K562 (cell line): ENCODE data around the gene BCL7B. TPM values are rescaled to one million over a fixed set of nuclear protein-coding genes. Genes with fewer than 3 reads are reported as not detected.
A peak's percentile ranks its signal among the peaks of the same experiment; 100 is the strongest.

Experiments
- DMBX1 ChIP-seq: fragments of 250-450 bp; sonication (Bioruptor Pico); IDR thresholded peaks from 2 replicates; pipeline ENCODE4 v1.8.0; 2022; ENCODE audit warnings: inconsistent platforms, mild to moderate bottlenecking, moderate library complexity, borderline replicate concordance
- FOXK1 ChIP-seq: sonication (generic); formaldehyde crosslinking; IDR thresholded peaks from 2 replicates; pipeline ENCODE4 v1.8.0; 2022; ENCODE audit warnings: missing genetic modification reagents, mild to moderate bottlenecking, borderline replicate concordance
- GTF2F1 ChIP-seq: IDR thresholded peaks from 2 replicates; pipeline ENCODE4 v1.6.1; 2011; ENCODE audit warnings: low read depth, low read length, improper control_type of control experiment
- POLR2H ChIP-seq: IDR thresholded peaks from 2 replicates; pipeline ENCODE4 v1.6.1; 2016; ENCODE audit warnings: missing genetic modification characterization, low read depth, mild to moderate bottlenecking, control low read depth, missing compliant biosample characterization, moderate library complexity
- PTRF ChIP-seq: fragments of 450-650 bp; IDR thresholded peaks from 2 replicates; pipeline ENCODE4 v1.6.1; 2016; ENCODE audit warnings: mild to moderate bottlenecking, missing genetic modification characterization, missing compliant biosample characterization
- RBM17 ChIP-seq: fragments of 200-400 bp; formaldehyde crosslinking; IDR thresholded peaks from 2 replicates; pipeline ENCODE4 v1.6.1; 2017; ENCODE audit warnings: low read depth, mild to moderate bottlenecking, low read length, borderline replicate concordance
- STAT5B ChIP-seq: fragments of 250-450 bp; sonication (Bioruptor Pico); IDR thresholded peaks from 2 replicates; pipeline ENCODE4 v1.8.0; 2021; ENCODE audit warnings: mild to moderate bottlenecking, inconsistent platforms
- U2AF1 ChIP-seq: fragments of 200-400 bp; formaldehyde crosslinking; optimal IDR thresholded peaks from 2 replicates; pipeline ENCODE3; 2017; ENCODE audit warnings: mild to moderate bottlenecking, low read depth, low read length, moderate library complexity
- ZEB2 ChIP-seq: fragments of 450-650 bp; IDR thresholded peaks from 2 replicates; pipeline ENCODE4 v1.6.1; 2016
- ZNF146 ChIP-seq: IDR thresholded peaks from one replicate; pipeline ENCODE4 v1.6.1; 2018; ENCODE audit warnings: missing compliant biosample characterization; ENCODE audit not compliant: unreplicated experiment
- ZNF217 ChIP-seq: sonication (generic); formaldehyde crosslinking; IDR thresholded peaks from 2 replicates; pipeline ENCODE4 v1.8.0; 2022; ENCODE audit warnings: mild to moderate bottlenecking, missing genetic modification reagents
- ZNF282 ChIP-seq: sonication (generic); formaldehyde crosslinking; IDR thresholded peaks from 2 replicates; pipeline ENCODE4 v1.8.1; 2023; ENCODE audit warnings: missing genetic modification reagents
- ZNF311 ChIP-seq: fragments of 250-450 bp; sonication (Bioruptor Pico); IDR thresholded peaks from 2 replicates; pipeline ENCODE4 v1.4.0; 2020; ENCODE audit warnings: mild to moderate bottlenecking, moderate library complexity
- polyA plus RNA-seq, 8 experiments: library from polyadenylated mRNA; depleted of rRNA in 4 of 8; stranded (reverse) in 5 of 8; unstranded in 3 of 8; fragments of >200 nt; fragmentation: Nextera tagmentation in 2 of 8; fragmentation: Illumina TruSeq in 1 of 8; extraction: Ambion mirVana in 2 of 8; extraction: Trizol in 1 of 8; gene quantifications; 2 replicates each; pipeline versions ENCODE4 v1.2.1 to v1.2.3, GENCODE V29; 2011 to 2014; ENCODE audit warnings: inconsistent platforms in 1 of 8, missing spikeins in 1 of 8
- total RNA-seq, 7 experiments: library from RNA; depleted of rRNA in 6 of 7; stranded (reverse); fragments of >200 nt in 6 of 7; fragmentation: Illumina TruSeq in 2 of 7; extraction: Trizol in 2 of 7; gene quantifications; 2 replicates each; pipeline versions ENCODE4 v1.2.1 to v1.2.3, GENCODE V29; 2011 to 2021; ENCODE audit warnings: low replicate concordance in 1 of 7
- TF ChIP-seq, protein P1 (sequence below): fragments of 450-650 bp; IDR thresholded peaks from 2 replicates; pipeline ENCODE4 v1.6.1; 2017; ENCODE audit warnings: mild to moderate bottlenecking, moderate library complexity
- TF ChIP-seq, protein P2 (sequence below): fragments of 250-450 bp; sonication (Bioruptor Pico); IDR thresholded peaks from 2 replicates; pipeline ENCODE4 v1.5.0; 2021
- TF ChIP-seq, protein P3 (sequence below), 2 experiments: fragments of 450-650 bp in 1 of 2; sonication (generic) in 1 of 2; formaldehyde crosslinking in 1 of 2; IDR thresholded peaks; 2 replicates each; pipeline versions ENCODE4 v1.7.1 to v1.9.0; 2016 to 2022; ENCODE audit warnings: inconsistent platforms in 1 of 2, mild to moderate bottlenecking in 1 of 2, missing genetic modification reagents in 1 of 2

Gene BCL7B
- total and polyA plus RNA-seq, 9 of the 15 experiments (the other 6 are each of a cell fraction or from before 2014, with no cell fraction given) = 10.0 to 73.2 (median 32.9) TPM

DNA sequence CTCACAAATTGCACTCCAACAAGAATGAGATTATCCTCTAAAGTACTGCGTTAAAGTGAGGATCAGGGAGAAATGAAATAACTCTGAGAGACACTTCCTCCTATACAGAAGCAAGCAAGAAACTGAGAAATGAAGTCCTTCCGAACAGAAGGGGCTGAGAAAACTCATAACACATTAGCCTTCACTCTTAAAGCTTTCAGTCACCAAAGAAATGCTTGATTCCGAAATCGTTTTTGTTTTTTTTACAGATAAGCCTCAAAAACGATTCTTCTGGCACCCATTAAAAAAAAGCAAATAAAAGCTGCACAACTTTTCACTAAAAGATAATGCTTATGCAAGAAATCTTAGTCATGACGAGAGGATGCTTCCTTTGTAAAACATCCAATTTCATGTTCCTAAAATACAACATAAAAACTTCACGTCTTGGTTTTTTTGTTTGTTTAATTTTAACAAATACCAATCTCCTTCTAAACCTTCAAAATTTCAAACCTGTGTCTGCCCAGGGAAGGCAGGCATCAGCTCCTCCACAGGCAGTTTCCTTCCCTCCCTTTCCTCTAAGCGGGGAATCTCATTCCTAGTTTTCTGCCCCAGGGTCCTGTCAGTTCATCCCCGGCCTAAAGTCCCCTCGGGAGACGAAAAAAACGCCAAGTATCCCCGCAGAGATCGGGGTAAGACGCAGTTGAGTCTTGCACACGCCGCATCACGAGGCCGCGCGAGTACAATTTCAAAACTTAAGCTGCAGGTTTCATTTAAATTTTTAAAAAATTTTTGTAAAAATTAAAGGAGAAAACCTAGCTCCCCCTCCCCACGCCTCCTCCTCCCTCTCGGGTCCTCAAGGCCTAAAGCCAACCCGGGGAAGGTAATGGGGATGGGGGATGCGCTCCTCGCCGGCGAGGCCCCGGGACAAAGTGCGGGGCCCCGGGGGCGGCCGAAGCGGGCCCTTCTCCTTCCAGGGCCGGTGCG lies 36.5 kb downstream of the BCL7B start (continued):
- TF ChIP-seq ZNF282 = no peak
- no peak for TF ChIP-seq STAT5B (CRISPR knock-in tag)
- TF ChIP-seq, protein P1, sequence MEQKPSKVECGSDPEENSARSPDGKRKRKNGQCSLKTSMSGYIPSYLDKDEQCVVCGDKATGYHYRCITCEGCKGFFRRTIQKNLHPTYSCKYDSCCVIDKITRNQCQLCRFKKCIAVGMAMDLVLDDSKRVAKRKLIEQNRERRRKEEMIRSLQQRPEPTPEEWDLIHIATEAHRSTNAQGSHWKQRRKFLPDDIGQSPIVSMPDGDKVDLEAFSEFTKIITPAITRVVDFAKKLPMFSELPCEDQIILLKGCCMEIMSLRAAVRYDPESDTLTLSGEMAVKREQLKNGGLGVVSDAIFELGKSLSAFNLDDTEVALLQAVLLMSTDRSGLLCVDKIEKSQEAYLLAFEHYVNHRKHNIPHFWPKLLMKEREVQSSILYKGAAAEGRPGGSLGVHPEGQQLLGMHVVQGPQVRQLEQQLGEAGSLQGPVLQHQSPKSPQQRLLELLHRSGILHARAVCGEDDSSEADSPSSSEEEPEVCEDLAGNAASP = no peak
- TF ChIP-seq DMBX1 (CRISPR knock-in tag) = no peak
- no peak for TF ChIP-seq FOXK1 (CRISPR knock-in tag)
- TF ChIP-seq U2AF1 = no peak
- TF ChIP-seq, protein P2, sequence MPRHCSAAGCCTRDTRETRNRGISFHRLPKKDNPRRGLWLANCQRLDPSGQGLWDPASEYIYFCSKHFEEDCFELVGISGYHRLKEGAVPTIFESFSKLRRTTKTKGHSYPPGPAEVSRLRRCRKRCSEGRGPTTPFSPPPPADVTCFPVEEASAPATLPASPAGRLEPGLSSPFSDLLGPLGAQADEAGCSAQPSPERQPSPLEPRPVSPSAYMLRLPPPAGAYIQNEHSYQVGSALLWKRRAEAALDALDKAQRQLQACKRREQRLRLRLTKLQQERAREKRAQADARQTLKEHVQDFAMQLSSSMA (CRISPR knock-in tag) = no peak
- TF ChIP-seq GTF2F1 = no peak
- no peak for TF ChIP-seq RBM17
- no peak for TF ChIP-seq PTRF (tag)
- no peak for TF ChIP-seq ZNF311 (CRISPR knock-in tag)
- no peak for TF ChIP-seq ZNF217 (CRISPR knock-in tag)
- TF ChIP-seq ZNF146 (CRISPR knock-in tag) = no peak
- no peak for TF ChIP-seq ZEB2
- TF ChIP-seq POLR2H (tag) = no peak; the same call in 1 of the 2 replicates
- TF ChIP-seq, protein P3, sequence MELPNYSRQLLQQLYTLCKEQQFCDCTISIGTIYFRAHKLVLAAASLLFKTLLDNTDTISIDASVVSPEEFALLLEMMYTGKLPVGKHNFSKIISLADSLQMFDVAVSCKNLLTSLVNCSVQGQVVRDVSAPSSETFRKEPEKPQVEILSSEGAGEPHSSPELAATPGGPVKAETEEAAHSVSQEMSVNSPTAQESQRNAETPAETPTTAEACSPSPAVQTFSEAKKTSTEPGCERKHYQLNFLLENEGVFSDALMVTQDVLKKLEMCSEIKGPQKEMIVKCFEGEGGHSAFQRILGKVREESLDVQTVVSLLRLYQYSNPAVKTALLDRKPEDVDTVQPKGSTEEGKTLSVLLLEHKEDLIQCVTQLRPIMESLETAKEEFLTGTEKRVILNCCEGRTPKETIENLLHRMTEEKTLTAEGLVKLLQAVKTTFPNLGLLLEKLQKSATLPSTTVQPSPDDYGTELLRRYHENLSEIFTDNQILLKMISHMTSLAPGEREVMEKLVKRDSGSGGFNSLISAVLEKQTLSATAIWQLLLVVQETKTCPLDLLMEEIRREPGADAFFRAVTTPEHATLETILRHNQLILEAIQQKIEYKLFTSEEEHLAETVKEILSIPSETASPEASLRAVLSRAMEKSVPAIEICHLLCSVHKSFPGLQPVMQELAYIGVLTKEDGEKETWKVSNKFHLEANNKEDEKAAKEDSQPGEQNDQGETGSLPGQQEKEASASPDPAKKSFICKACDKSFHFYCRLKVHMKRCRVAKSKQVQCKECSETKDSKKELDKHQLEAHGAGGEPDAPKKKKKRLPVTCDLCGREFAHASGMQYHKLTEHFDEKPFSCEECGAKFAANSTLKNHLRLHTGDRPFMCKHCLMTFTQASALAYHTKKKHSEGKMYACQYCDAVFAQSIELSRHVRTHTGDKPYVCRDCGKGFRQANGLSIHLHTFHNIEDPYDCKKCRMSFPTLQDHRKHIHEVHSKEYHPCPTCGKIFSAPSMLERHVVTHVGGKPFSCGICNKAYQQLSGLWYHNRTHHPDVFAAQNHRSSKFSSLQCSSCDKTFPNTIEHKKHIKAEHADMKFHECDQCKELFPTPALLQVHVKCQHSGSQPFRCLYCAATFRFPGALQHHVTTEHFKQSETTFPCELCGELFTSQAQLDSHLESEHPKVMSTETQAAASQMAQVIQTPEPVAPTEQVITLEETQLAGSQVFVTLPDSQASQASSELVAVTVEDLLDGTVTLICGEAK (IDR thresholded peaks at IDR 0.05) = peak; percentile 45
- TF ChIP-seq, protein P3 (CRISPR knock-in tag; IDR thresholded peaks at IDR 0.05) = no peak
